Upper lobe of left lung (tissue), 4 donors: Measurements from ENCODE around the gene TGM2.

Experiments
- EP300 ChIP-seq, 4 donors: sonication (generic); formaldehyde crosslinking; IDR thresholded peaks; one replicate each; pipeline ENCODE4 v1.5.1; 2017; ENCODE audit warnings: antibody characterized with exemption in 4 of 4, control low read depth in 2 of 4
- TF ChIP-seq, protein P1 (sequence below), 6 experiments: fragments of 450-650 bp in 4 of 6; fragments of 200-600 bp in 2 of 6; sonication (generic) in 2 of 6; IDR thresholded peaks; one replicate each; pipeline ENCODE4 v1.5.1; 2016 to 2019; ENCODE audit warnings: antibody characterized with exemption in 6 of 6

DNA sequence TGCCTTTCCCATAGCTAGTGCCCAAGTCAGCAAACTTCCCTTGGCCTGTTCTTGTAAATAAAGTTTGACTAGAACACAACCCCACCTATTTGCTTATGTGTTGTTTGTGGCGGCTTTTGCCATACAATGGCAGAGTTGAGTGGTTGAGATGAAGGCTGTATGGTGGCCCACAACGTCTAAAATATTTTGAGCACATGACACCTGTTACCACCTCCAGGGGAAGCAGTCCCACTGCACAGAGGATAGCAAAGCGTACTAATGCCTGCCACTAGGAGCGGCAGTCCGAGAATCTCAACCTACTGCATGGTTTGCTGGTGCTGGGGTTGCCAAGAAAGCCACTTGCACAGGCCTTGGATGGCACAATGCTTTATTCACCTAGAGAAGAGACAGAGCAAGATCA, 58.6 kb downstream of the TGM2 start:
- TF ChIP-seq, protein P1, sequence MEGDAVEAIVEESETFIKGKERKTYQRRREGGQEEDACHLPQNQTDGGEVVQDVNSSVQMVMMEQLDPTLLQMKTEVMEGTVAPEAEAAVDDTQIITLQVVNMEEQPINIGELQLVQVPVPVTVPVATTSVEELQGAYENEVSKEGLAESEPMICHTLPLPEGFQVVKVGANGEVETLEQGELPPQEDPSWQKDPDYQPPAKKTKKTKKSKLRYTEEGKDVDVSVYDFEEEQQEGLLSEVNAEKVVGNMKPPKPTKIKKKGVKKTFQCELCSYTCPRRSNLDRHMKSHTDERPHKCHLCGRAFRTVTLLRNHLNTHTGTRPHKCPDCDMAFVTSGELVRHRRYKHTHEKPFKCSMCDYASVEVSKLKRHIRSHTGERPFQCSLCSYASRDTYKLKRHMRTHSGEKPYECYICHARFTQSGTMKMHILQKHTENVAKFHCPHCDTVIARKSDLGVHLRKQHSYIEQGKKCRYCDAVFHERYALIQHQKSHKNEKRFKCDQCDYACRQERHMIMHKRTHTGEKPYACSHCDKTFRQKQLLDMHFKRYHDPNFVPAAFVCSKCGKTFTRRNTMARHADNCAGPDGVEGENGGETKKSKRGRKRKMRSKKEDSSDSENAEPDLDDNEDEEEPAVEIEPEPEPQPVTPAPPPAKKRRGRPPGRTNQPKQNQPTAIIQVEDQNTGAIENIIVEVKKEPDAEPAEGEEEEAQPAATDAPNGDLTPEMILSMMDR (IDR thresholded peaks at IDR 0.05): no peak
- TF ChIP-seq EP300 (IDR thresholded peaks at IDR 0.05): no peak
